Measurements from ENCODE around the gene PDE6D. TPM values are rescaled to one million over a fixed set of nuclear protein-coding genes. Genes with fewer than 3 reads are reported as not detected.
A peak's percentile ranks its signal among the peaks of the same experiment; 100 is the strongest.

Gene PDE6D
- total RNA-seq, 4 donors from 2014 or later: 13.0 to 25.3 (median 18.1) TPM

DNA sequence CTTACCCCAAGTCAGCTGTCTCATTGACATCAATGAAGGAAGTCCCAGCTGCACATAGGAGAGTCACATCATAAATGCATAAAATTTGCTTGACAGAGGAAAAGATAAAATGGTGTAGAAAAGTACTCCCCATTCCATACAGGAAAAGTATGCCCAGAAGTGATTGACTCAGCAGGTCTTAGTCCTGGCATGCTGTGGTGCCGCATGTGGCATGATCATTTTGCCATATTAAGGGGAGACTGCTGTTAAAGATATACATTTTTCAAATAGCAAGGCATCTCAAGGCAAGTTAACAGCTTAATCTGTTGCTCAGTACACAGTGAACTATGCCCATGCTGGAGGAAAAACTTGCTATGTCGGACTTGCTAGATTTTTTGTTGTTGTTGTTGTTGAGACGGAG is 13.3 kb upstream of the PDE6D start:
- TF ChIP-seq POLR2A (IDR thresholded peaks at IDR 0.05): no peak
- TF ChIP-seq, protein P1, sequence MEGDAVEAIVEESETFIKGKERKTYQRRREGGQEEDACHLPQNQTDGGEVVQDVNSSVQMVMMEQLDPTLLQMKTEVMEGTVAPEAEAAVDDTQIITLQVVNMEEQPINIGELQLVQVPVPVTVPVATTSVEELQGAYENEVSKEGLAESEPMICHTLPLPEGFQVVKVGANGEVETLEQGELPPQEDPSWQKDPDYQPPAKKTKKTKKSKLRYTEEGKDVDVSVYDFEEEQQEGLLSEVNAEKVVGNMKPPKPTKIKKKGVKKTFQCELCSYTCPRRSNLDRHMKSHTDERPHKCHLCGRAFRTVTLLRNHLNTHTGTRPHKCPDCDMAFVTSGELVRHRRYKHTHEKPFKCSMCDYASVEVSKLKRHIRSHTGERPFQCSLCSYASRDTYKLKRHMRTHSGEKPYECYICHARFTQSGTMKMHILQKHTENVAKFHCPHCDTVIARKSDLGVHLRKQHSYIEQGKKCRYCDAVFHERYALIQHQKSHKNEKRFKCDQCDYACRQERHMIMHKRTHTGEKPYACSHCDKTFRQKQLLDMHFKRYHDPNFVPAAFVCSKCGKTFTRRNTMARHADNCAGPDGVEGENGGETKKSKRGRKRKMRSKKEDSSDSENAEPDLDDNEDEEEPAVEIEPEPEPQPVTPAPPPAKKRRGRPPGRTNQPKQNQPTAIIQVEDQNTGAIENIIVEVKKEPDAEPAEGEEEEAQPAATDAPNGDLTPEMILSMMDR (IDR thresholded peaks at IDR 0.05): no peak
- WGBS, 2 donors: 62 to 75% methylated on average over 3 of the region's 3 CpGs

DNA sequence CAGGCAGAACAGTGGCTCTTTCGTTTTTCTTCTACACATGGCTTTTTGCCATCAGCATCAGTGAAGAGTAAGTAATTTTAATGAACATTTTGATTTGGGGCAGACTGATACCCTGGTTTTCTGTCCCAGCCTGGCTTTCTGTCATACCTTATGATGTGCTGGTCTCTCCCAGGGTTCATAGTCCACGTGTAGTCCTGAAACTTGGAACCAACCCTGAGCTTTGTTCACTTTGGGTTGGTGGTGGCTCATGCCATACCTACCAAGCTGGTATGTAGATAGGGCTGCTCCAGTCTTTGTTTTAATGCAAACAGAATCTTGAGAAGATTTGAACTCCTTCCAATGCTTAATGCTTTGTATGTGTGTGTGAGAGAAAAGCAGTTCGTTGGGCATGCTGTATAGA is 10.0 kb upstream of the PDE6D start:
- no peak for DNase-seq (ENCODE audit: low spot score in 2 of 2)
- intact Hi-C loops (cut with DNase I; ENCODE audit: low total_unique reads): no loop called here
- no peak overlapping the region for H3K4me3 ChIP-seq (ENCODE audit: low read depth, poor library complexity, severe bottlenecking)
- WGBS, 2 donors: 73 to 81% methylated on average over 3 of the region's 3 CpGs
- TF ChIP-seq POLR2A (IDR thresholded peaks at IDR 0.05): no peak
- TF ChIP-seq, protein P1 (IDR thresholded peaks at IDR 0.05): no peak

More for the DNA sequence above, 13.3 kb upstream of the PDE6D start:
- no peak overlapping the region for H3K4me3 ChIP-seq (ENCODE audit: low read depth, poor library complexity, severe bottlenecking)
- intact Hi-C loops (cut with DNase I; ENCODE audit: low total_unique reads): no loop called here
- no peak for DNase-seq (ENCODE audit: low spot score in 2 of 2)

DNA sequence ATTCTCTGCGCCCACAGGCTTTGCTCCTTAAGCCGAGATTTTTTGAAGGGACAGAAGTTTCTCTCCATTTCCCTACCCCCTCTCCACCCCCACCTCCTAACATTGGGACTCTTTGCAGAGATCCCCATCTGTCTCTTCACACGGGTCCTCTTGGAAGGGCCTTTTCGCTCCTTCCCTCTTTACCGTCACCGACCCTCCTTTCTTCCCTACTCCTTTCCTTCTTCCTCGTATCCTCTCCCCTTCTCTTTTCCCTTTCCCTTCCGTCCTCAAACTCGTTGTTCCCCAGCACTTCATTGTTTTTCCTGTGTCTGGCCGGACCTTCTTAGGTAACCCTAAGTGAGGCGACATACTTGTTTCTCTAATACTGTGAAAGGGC is 5.8 kb upstream of the PDE6D start:
- H3K4me3 ChIP-seq (ENCODE audit: low read depth, poor library complexity, severe bottlenecking): peak overlapping the region; percentile 85
- WGBS, 2 donors: 12 to 13% methylated on average over 11 of the region's 11 CpGs
- no peak for DNase-seq (ENCODE audit: low spot score in 2 of 2)
- no peak for TF ChIP-seq POLR2A (IDR thresholded peaks at IDR 0.05)
- TF ChIP-seq, protein P1 (IDR thresholded peaks at IDR 0.05): no peak
- intact Hi-C loops (cut with DNase I; ENCODE audit: low total_unique reads): no loop called here

DNA sequence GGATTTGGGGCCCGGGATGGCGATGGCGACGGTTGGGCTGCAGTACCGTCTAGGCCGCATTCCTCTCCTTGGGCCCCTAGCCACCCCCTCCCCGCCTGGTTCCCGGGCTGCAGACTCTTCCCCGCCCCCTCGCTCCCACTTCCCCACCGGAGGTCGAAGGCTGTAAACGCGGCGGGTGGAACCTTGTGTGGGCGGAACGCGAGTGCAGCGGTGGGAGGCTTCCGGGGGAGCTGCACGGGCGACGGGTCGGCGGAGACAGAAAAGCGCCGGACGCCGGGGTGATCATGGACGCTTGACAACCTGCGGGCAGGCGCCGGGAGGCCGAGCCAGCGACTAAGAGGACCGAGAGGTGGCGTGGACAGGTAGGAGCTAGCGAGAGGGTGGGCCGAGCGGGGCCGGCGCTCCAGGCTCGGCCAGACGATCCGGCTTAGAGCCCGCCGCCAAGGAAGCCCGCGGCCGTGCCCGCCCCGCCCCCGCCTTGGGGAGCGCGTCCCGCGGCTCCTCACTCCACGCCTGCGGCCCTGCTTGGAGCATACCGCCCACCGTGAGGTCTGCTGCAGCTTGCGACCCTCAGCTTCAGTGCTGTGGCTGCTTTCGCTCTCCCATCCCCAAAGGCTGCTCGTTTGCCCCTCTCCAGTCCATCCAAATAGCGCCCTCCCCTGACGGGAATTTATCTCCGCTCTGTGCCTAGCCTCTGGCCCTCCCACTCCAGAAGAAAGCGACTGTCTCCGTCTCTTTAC is 5.3 kb upstream of the PDE6D start, which contains the start of gene COPS7B:
COPS7B (plus strand) TSS at position 269 of the 740 bp plus-strand sequence. CDS start 2,126 bp downstream, outside the sequence.
- peak within 1 kb of the TSS; percentile 85 for H3K4me3 ChIP-seq (ENCODE audit: low read depth, poor library complexity, severe bottlenecking)
- DNase-seq (ENCODE audit: low spot score in 2 of 2): peak; percentile 67 to 96
- WGBS, 2 donors: 1% methylated on average over 52 to 56 of the region's 69 CpGs
- no peak for TF ChIP-seq POLR2A (IDR thresholded peaks at IDR 0.05)
- TF ChIP-seq, protein P1 (IDR thresholded peaks at IDR 0.05): no peak
- intact Hi-C loops (cut with DNase I; ENCODE audit: low total_unique reads): no loop called here

DNA sequence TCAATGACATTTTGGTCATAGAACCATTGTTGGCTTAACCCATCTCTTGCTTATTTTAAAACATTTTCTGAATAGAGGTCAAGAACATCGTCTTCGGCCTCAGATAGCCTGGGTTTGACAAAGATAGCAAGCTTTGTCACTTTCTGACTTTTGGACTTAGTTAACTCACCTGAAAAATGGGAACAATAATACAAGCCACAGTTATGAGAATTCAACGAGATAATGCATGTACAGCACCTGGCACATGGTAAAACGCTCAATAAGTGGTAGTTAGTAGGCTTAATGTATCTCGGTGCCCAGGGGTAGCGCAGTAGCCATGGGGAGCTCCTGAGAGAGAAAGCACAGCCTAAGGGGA is 4.7 kb upstream of the PDE6D start:
- intact Hi-C loops (cut with DNase I; ENCODE audit: low total_unique reads): no loop called here
- peak overlapping the region; percentile 85 for H3K4me3 ChIP-seq (ENCODE audit: low read depth, poor library complexity, severe bottlenecking)
- TF ChIP-seq, protein P1 (IDR thresholded peaks at IDR 0.05): no peak
- no peak for TF ChIP-seq POLR2A (IDR thresholded peaks at IDR 0.05)
- WGBS, 2 donors: 35 to 39% methylated on average over 6 of the region's 6 CpGs
- DNase-seq (ENCODE audit: low spot score in 2 of 2): no peak

DNA sequence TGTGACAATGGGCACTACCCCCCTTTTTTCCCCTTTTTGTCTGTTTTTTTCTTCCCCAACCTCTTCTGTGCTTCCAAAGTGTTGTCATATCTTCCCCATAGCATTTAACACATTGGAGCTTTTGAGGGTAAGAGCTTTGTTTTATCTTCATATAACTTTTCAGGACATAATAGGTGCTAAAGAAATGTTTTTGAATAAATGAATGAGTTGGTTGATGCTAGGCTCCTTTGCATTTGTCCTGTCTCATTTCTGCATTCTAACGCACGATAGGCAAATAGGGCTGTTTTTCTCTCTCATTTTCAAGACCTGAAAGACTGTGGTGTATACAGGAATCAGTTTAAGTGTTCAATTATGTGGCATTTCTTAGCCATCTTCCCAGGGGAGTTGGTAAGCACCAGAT is 4.3 kb upstream of the PDE6D start:
- no peak overlapping the region for H3K4me3 ChIP-seq (ENCODE audit: low read depth, poor library complexity, severe bottlenecking)
- intact Hi-C loops (cut with DNase I; ENCODE audit: low total_unique reads): no loop called here
- 83 to 85% methylated on average over 2 of the region's 2 CpGs for WGBS, 2 donors

More for the DNA sequence above, 4.3 kb upstream of the PDE6D start:
- no peak for DNase-seq (ENCODE audit: low spot score in 2 of 2)
- no peak for TF ChIP-seq POLR2A (IDR thresholded peaks at IDR 0.05)
- TF ChIP-seq, protein P1 (IDR thresholded peaks at IDR 0.05): no peak

All from lower leg skin (tissue), 4 donors.